HepG2 (cell line): ENCODE data around the gene SLX9. TPM values are rescaled to one million over a fixed set of nuclear protein-coding genes. Genes with fewer than 3 reads are reported as not detected.

Source experiments
- DRAP1 ChIP-seq: IDR thresholded peaks from 2 replicates; pipeline ENCODE4 v1.6.1; 2016; ENCODE audit warnings: missing genetic modification reagents, missing compliant biosample characterization
- HNRNPL ChIP-seq: fragments of 200-400 bp; formaldehyde crosslinking; IDR thresholded peaks from 2 replicates; pipeline ENCODE4 v1.6.1; 2017; ENCODE audit warnings: mild to moderate bottlenecking, low read depth, low read length
- HNRNPLL ChIP-seq: fragments of 200-400 bp; formaldehyde crosslinking; IDR thresholded peaks from 2 replicates; pipeline ENCODE4 v1.6.1; 2017; ENCODE audit warnings: mild to moderate bottlenecking, low read depth, low read length; ENCODE audit not compliant: poor library complexity, severe bottlenecking
- IKZF1 ChIP-seq: fragments of 450-650 bp; IDR thresholded peaks from 2 replicates; pipeline ENCODE4 v1.7.1; 2016
- IKZF5 ChIP-seq: IDR thresholded peaks from 2 replicates; pipeline ENCODE4 v1.6.1; 2018; ENCODE audit warnings: missing genetic modification reagents, mild to moderate bottlenecking, missing compliant biosample characterization
- MAX ChIP-seq: IDR thresholded peaks from 2 replicates; pipeline ENCODE4 v1.6.1; 2012; ENCODE audit warnings: inconsistent platforms
- MEF2D ChIP-seq: sonication (generic); formaldehyde crosslinking; IDR thresholded peaks from 2 replicates; pipeline ENCODE4 v1.5.1; 2020; ENCODE audit warnings: mild to moderate bottlenecking, missing genetic modification reagents
- NBN ChIP-seq: fragments of 450-650 bp; conservative IDR thresholded peaks from 2 replicates; pipeline ENCODE4 v1.6.1; 2017
- RBFOX2 ChIP-seq: fragments of 200-400 bp; formaldehyde crosslinking; IDR thresholded peaks from 2 replicates; pipeline ENCODE4 v1.6.1; 2017; ENCODE audit warnings: low read depth, mild to moderate bottlenecking, low read length
- SMC3 ChIP-seq: IDR thresholded peaks from 2 replicates; pipeline ENCODE4 v1.6.1; 2011; ENCODE audit warnings: low read length, improper control_type of control experiment
- SP4 ChIP-seq: sonication (generic); formaldehyde crosslinking; IDR thresholded peaks from 2 replicates; pipeline ENCODE4 v1.8.1; 2023; ENCODE audit warnings: mild to moderate bottlenecking, missing genetic modification reagents
- TBX2 ChIP-seq: sonication (generic); formaldehyde crosslinking; IDR thresholded peaks from 2 replicates; pipeline ENCODE4 v1.5.0; 2020; ENCODE audit warnings: missing genetic modification reagents, mild to moderate bottlenecking, borderline replicate concordance
- TCF12 ChIP-seq, 2 experiments: fragments of 450-650 bp in 1 of 2; sonication (generic) in 1 of 2; formaldehyde crosslinking in 1 of 2; IDR thresholded peaks; 2 replicates each; pipeline versions ENCODE4 v1.6.1 to v1.8.0; 2017 to 2022; ENCODE audit warnings: antibody characterized with exemption in 1 of 2, mild to moderate bottlenecking in 1 of 2, missing genetic modification reagents in 1 of 2, moderate library complexity in 1 of 2
- ZNF839 ChIP-seq: sonication (generic); formaldehyde crosslinking; IDR thresholded peaks from 2 replicates; pipeline ENCODE4 v1.4.0; 2020; ENCODE audit warnings: missing genetic modification reagents, mild to moderate bottlenecking, borderline replicate concordance
- polyA plus RNA-seq, 8 experiments: library from polyadenylated mRNA; depleted of rRNA in 3 of 8; stranded (reverse) in 7 of 8; unstranded in 1 of 8; fragments of >200 nt; fragmentation: Illumina TruSeq in 4 of 8; extraction: Trizol in 4 of 8; gene quantifications; 2 replicates each; pipeline versions ENCODE4 v1.2.1 to v1.2.3, GENCODE V29; 2011 to 2016; ENCODE audit warnings: low read depth in 4 of 8, missing spikeins in 1 of 8, mixed read lengths in 1 of 8; ENCODE audit not compliant: insufficient read depth in 1 of 8
- total RNA-seq, 5 experiments: library from RNA; depleted of rRNA; stranded (reverse); fragments of >200 nt; fragmentation: Illumina TruSeq; extraction: Trizol; gene quantifications; 2 replicates each; pipeline ENCODE4 v1.2.3, GENCODE V29; 2016; ENCODE audit warnings: low read depth in 1 of 5
- TF ChIP-seq, protein P1 (sequence below): sonication (generic); formaldehyde crosslinking; IDR thresholded peaks from 2 replicates; pipeline ENCODE4 v1.5.0; 2020; ENCODE audit warnings: mild to moderate bottlenecking, missing genetic modification reagents
- TF ChIP-seq, protein P2 (sequence below): sonication (generic); formaldehyde crosslinking; IDR thresholded peaks from 2 replicates; pipeline ENCODE4 v1.4.0; 2020; ENCODE audit warnings: missing genetic modification reagents
- TF ChIP-seq, protein P3 (sequence below): sonication (generic); formaldehyde crosslinking; IDR thresholded peaks from 2 replicates; pipeline ENCODE4 v1.4.0; 2020; ENCODE audit warnings: missing genetic modification reagents, mild to moderate bottlenecking, borderline replicate concordance
- TF ChIP-seq, protein P4 (sequence below), 2 experiments: sonication (generic) in 1 of 2; formaldehyde crosslinking in 1 of 2; IDR thresholded peaks; 2 replicates each; pipeline versions ENCODE4 v1.4.0 to v1.6.1; 2018 to 2020; ENCODE audit warnings: missing genetic modification reagents in 2 of 2, borderline replicate concordance in 1 of 2, low read depth in 1 of 2, mild to moderate bottlenecking in 1 of 2, missing biosample characterization in 1 of 2

SLX9 gene
- total and polyA plus RNA-seq, 2 of the 13 experiments (the other 11 are each of a cell fraction or from before 2014, with no cell fraction given) = 21.0 to 47.1 TPM

DNA sequence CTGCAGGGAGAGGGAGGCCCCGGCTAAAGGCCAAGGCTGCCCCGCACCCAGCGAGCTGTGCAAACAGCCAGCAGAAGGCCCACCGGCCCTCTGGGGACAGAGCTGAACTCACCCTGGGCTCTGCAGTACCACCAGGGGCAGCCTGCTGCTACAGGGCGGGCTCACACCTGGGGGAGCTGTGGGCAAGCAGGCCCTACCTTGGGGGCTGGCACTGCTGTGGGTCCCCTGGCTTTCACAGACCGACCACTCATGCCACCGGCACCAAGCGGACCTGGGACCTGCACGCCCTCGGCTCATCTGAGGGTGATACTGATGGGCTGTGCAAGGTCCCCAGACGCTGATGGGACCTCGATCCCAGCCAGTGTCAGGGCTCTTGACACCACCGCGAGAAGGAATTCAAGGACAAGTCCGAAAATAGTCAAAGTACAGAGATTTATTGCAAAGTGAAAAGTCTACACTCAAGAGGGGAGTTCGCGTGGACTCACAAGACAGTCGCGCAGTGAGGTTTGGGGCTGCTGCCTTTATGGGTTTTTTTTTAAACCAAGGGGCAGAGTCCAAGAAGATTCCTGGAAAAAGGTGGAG is 73.5 kb downstream of the SLX9 start (continued):
- TF ChIP-seq, protein P1, sequence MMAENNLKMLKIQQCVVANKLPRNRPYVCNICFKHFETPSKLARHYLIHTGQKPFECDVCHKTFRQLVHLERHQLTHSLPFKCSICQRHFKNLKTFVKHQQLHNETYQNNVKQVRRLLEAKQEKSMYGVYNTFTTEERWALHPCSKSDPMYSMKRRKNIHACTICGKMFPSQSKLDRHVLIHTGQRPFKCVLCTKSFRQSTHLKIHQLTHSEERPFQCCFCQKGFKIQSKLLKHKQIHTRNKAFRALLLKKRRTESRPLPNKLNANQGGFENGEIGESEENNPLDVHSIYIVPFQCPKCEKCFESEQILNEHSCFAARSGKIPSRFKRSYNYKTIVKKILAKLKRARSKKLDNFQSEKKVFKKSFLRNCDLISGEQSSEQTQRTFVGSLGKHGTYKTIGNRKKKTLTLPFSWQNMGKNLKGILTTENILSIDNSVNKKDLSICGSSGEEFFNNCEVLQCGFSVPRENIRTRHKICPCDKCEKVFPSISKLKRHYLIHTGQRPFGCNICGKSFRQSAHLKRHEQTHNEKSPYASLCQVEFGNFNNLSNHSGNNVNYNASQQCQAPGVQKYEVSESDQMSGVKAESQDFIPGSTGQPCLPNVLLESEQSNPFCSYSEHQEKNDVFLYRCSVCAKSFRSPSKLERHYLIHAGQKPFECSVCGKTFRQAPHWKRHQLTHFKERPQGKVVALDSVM (CRISPR knock-in tag) = peak; percentile 69; the same call in 1 of the 2 replicates
- TF ChIP-seq, protein P2, sequence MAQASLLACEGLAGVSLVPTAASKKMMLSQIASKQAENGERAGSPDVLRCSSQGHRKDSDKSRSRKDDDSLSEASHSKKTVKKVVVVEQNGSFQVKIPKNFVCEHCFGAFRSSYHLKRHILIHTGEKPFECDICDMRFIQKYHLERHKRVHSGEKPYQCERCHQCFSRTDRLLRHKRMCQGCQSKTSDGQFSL (CRISPR knock-in tag) = 0 out of 2 replicates have a peak, but pooled peaks have one; percentile 54
- TF ChIP-seq DRAP1 (0 out of 2 replicates have a peak, but pooled peaks have one; percentile 46), ZNF839 (CRISPR knock-in tag) (peak; percentile 83; the same call in 1 of the 2 replicates), NBN (no peak), IKZF1 (no peak), IKZF5 (peak; percentile 72; the same call in 1 of the 2 replicates), RBFOX2 (peak; percentile 64), TBX2 (CRISPR knock-in tag) (peak; percentile 78; the same call in 1 of the 2 replicates), TCF12 (IDR thresholded peaks at IDR 0.05) (no peak), TCF12 (CRISPR knock-in tag; IDR thresholded peaks at IDR 0.05) (peak; percentile 85), MEF2D (CRISPR knock-in tag) (peak; percentile 80; the same call in 1 of the 2 replicates), HNRNPLL (peak; percentile 18), MAX (peak; percentile 41; the same call in 1 of the 2 replicates), SP4 (CRISPR knock-in tag) (0 out of 2 replicates have a peak, but pooled peaks have one; percentile 53), HNRNPL (peak; percentile 94), SMC3 (no peak)
- TF ChIP-seq, protein P3, sequence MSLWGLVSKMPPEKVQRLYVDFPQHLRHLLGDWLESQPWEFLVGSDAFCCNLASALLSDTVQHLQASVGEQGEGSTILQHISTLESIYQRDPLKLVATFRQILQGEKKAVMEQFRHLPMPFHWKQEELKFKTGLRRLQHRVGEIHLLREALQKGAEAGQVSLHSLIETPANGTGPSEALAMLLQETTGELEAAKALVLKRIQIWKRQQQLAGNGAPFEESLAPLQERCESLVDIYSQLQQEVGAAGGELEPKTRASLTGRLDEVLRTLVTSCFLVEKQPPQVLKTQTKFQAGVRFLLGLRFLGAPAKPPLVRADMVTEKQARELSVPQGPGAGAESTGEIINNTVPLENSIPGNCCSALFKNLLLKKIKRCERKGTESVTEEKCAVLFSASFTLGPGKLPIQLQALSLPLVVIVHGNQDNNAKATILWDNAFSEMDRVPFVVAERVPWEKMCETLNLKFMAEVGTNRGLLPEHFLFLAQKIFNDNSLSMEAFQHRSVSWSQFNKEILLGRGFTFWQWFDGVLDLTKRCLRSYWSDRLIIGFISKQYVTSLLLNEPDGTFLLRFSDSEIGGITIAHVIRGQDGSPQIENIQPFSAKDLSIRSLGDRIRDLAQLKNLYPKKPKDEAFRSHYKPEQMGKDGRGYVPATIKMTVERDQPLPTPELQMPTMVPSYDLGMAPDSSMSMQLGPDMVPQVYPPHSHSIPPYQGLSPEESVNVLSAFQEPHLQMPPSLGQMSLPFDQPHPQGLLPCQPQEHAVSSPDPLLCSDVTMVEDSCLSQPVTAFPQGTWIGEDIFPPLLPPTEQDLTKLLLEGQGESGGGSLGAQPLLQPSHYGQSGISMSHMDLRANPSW (CRISPR knock-in tag) = no peak
- TF ChIP-seq, protein P4, sequence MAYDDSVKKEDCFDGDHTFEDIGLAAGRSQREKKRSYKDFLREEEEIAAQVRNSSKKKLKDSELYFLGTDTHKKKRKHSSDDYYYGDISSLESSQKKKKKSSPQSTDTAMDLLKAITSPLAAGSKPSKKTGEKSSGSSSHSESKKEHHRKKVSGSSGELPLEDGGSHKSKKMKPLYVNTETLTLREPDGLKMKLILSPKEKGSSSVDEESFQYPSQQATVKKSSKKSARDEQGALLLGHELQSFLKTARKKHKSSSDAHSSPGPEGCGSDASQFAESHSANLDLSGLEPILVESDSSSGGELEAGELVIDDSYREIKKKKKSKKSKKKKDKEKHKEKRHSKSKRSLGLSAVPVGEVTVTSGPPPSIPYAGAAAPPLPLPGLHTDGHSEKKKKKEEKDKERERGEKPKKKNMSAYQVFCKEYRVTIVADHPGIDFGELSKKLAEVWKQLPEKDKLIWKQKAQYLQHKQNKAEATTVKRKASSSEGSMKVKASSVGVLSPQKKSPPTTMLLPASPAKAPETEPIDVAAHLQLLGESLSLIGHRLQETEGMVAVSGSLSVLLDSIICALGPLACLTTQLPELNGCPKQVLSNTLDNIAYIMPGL (CRISPR knock-in tag; IDR thresholded peaks at IDR 0.05; ENCODE audit: borderline replicate concordance in 1 of 2, low read depth in 1 of 2) = peak; percentile 65 to 92
